WI38 (cell line): ENCODE results near the gene ENTPD3.

Source experiments
- H3K4me3 ChIP-seq: 2 replicates; pipeline ENCODE4 v1.5.1; 2011; ENCODE audit warnings: low read depth, mild to moderate bottlenecking, control low read depth, low read length
- TF ChIP-seq, protein P1 (sequence below): IDR thresholded peaks from 2 replicates; pipeline ENCODE4 v1.5.1; 2012; ENCODE audit warnings: low read depth, mild to moderate bottlenecking, control low read depth, low read length

Gene ENTPD3, protein sequence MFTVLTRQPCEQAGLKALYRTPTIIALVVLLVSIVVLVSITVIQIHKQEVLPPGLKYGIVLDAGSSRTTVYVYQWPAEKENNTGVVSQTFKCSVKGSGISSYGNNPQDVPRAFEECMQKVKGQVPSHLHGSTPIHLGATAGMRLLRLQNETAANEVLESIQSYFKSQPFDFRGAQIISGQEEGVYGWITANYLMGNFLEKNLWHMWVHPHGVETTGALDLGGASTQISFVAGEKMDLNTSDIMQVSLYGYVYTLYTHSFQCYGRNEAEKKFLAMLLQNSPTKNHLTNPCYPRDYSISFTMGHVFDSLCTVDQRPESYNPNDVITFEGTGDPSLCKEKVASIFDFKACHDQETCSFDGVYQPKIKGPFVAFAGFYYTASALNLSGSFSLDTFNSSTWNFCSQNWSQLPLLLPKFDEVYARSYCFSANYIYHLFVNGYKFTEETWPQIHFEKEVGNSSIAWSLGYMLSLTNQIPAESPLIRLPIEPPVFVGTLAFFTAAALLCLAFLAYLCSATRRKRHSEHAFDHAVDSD

DNA sequence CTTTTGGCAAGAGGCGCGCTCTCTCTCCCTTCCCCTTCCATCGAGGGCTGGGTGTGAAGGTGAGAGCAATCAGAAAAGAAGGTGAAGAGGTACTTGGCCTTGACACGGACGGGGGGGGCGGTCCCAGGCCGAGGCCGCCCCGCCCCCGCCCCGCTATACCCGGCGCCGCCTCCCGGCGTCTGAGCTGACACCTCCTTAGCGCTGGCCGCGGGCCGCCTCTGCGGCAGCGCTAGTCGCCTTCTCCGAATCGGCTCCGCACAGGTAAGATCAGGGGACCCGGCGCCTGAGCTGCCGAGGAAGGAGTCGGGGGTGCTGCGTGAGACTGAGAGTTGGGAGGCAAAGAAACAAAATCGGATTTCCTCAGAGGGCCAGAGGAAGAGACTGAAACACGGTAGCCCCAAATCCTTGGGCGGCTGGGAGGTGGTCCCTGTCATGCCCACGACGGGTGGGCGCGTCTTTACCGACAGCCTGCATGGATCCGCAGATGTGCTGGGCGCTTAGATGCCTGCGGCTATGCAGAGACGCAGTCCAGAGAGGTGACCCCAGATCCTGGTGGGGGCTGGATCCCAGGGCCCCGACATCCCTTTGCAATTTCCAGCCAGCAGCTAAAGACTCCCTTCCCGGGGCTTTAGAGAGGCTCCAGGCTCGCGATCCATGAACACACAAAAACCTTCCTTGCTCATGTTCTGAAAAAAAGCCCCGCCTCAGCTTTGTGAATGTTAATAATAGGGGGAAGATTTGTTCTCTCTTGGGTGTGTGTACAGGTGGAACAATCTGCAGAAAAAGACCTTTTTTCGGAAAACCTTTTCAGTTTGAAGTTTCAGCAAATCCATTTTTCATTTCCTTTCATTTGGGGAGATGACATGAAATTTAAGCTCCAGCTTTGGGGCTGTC lies at the start of gene ENTPD3:
ENTPD3 (plus strand) TSS at position 184 of the 894 bp plus-strand sequence. CDS start 874 bp downstream, outside the sequence.
- H3K4me3 ChIP-seq = 0 out of 2 replicates have a peak within 1 kb of the TSS, but pooled peaks have one; percentile 13
- TF ChIP-seq, protein P1, sequence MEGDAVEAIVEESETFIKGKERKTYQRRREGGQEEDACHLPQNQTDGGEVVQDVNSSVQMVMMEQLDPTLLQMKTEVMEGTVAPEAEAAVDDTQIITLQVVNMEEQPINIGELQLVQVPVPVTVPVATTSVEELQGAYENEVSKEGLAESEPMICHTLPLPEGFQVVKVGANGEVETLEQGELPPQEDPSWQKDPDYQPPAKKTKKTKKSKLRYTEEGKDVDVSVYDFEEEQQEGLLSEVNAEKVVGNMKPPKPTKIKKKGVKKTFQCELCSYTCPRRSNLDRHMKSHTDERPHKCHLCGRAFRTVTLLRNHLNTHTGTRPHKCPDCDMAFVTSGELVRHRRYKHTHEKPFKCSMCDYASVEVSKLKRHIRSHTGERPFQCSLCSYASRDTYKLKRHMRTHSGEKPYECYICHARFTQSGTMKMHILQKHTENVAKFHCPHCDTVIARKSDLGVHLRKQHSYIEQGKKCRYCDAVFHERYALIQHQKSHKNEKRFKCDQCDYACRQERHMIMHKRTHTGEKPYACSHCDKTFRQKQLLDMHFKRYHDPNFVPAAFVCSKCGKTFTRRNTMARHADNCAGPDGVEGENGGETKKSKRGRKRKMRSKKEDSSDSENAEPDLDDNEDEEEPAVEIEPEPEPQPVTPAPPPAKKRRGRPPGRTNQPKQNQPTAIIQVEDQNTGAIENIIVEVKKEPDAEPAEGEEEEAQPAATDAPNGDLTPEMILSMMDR = no peak

DNA sequence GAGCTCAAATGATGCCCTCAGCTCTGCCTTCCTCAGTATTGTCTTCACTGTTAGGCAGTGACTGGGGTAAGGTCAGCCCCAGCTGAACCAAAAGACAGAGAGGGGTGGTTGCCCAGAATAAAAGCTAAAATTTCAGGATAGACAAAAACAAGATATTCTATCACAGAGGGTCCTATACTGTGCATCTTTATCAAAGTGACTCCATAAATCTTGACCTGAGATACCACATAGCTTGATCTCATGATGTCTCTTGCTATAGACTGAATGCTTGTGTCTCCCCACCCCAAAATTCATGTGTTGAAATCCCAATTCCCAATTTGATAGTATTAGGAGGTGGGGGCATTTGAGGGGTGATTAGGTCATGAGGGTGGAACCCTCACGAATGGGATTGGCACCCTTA lies 47.1 kb upstream of the ENTPD3 start:
- H3K4me3 ChIP-seq = no peak overlapping the region
- TF ChIP-seq, protein P1 = no peak

DNA sequence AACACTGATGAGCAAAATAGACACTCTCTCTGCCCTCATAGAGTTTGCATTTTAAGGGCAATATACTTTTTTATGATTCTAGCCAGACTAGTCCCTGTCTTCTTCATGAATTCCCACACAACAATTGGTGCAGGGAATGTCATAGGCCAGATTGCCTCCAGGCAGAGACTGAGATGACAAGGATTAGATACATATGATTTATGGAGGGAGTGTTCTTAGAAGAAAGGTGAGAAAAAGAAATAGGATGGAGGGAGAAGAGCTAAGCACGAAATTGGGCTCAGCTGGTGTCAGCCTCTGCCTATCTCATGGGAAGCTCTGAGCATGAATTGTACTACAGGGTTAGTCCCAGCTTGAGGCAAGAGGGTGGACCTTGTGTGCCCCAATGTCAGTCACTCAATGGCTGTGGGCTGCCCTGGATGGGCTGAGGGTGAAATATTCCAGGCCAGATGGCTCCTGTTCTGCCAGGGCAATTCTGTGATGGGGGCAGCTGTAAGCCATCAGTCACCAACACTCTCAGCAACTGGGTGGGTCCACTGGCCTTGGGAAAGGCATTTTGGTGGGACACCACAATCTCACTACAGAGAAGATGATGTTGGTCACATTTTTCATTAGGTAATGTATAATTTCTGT lies 46.3 kb upstream of the ENTPD3 start:
- no peak overlapping the region for H3K4me3 ChIP-seq
- TF ChIP-seq, protein P1 = no peak

DNA sequence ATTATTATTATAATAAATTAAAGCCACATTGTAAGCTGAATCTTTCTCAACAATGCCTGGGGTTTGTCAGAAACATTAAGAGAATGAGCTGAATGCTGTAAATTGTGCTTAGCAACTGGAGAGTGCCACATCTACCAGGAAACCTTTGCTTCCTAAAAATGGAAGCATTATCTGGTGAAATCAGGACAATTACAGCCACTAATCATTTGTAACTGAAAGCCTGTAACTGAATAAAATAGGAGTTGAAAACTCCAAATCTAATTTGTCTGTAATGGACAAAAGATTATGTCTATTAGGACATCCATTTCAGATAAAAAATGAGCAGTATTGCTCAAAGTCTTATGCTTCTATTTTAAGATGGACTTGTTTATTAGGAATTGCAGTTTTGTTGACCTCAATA lies 45.3 kb upstream of the ENTPD3 start:
- no peak overlapping the region for H3K4me3 ChIP-seq
- TF ChIP-seq, protein P1 = no peak

DNA sequence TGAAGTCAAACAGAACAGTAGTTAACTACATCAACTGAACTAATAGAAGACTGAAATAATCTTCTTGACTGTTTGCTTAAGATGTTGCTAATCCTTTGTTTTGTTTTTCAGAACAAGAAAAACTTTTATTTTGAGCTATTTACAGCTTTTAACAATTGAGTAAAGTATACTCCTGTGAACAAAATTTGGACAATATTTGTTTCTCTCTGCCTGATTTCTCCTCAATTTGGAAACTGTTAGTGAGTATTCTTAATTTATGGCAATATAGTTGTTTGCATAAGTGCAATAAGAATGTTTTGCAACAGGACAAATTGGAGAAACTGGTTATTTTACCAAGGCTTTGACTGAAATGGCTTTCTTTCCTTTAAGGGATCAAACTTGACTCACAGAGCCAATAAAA lies 36.5 kb upstream of the ENTPD3 start:
- H3K4me3 ChIP-seq = no peak overlapping the region
- TF ChIP-seq, protein P1 = no peak

DNA sequence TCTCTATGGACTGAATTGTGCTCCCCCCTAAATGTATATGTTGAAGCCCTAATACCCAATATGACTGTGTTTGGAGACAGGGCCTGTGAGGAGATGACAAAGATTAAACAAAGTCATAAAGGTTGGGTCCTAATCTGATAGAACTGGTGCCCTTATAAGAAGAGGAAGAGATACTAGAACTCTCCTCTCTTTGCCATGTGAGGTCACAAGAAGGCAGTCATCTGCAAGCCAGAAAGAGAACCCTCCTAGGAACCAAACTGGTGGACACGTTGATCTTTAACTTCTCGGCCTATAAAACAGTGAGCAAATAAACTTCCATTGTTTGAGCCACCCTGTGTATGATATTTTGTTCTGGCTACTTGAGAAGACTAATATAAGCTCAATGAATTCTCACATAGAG lies 31.6 kb upstream of the ENTPD3 start:
- TF ChIP-seq, protein P1 = no peak
- H3K4me3 ChIP-seq = no peak overlapping the region
